T follicular helper cell (primary cell): ENCODE results near the gene CCDC59.
"Not testable (repeated sequence)": the region's sequence is repeated elsewhere in the genome, so short reads cannot be mapped to it uniquely, and the experiment has no call there.

ENCODE experiments used
- DNase-seq: peaks from one replicate; pipeline ENCODE4 v3.0.0-alpha.2; 2020; ENCODE audit warnings: low read depth
- total RNA-seq, 2 experiments: gene quantifications; one replicate each; lab custom pipeline; 2026; lab: John Stamatoyannopoulos, UW

The CCDC59 gene, protein sequence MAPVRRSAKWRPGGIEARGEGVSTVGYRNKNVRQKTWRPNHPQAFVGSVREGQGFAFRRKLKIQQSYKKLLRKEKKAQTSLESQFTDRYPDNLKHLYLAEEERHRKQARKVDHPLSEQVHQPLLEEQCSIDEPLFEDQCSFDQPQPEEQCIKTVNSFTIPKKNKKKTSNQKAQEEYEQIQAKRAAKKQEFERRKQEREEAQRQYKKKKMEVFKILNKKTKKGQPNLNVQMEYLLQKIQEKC
- total RNA-seq = 56.0 to 121 reads per million in 2 experiments

DNA sequence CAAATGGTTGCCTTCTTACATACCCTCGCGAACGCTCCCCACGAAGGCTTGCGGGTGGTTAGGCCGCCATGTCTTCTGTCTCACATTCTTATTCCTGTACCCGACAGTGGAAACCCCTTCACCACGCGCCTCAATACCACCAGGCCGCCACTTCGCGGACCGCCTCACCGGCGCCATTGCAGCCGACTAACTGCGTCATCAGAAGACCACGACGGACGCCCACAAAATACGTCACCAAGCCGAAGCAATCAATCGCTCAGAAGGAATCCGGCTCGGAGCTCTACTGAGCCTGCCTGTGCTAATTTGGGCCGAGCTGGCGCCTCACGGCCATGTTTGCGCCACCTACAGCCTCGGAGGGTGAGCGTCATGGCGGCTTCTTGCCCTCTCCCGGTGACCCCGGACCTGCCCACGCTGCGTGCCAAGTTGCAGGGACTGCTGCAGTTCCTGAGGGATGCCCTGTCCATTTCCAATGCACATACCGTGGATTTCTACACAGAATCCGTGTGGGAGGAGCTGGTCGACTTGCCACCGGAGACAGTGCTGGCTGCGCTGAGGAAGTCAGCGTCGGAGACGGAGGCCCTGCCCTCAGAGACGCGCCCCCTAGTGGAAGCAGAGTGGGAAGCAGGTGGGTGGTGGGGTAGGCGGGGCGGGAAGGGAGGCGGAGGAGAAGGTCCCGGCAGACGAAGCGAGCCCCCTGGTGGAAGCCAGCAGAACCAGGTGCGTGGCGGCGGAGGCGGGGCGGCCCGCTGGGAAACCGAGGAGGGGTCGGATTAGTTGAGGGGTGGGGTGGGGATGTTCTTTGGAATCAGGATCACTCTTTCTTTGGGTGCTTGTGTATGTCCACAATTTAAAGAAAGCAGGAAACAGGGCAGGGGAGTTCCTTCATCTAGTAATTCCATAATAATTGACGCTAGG is at the start of gene CCDC59, which contains the start of gene METTL25:
TSS of gene CCDC59 (minus strand) at position 188 of the 915 bp plus-strand sequence. CDS start at position 177, 11 bp downstream.
TSS of gene METTL25 (plus strand) at position 330 of the 915 bp plus-strand sequence. CDS start at position 367, 37 bp downstream.
- peak; percentile 97 for DNase-seq

DNA sequence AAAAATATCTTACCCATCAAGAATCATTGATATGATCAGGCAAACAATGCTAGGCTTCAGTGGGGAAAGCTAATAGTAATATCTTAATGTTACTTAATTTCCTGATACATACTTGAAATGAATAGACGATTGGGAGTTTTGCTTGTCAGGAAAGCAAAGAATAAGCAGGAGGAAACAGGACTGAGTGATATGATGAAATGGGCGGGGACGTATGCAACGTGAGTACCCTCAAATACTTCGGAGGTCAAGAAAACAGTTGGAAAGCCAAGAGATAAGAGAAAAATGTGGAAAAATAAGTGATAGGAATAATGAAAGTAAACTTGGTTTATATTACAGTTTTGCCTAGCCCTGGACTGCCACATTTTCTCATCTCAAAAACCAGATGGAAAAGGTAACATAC is 49.3 kb upstream of the CCDC59 start:
- DNase-seq = no peak

DNA sequence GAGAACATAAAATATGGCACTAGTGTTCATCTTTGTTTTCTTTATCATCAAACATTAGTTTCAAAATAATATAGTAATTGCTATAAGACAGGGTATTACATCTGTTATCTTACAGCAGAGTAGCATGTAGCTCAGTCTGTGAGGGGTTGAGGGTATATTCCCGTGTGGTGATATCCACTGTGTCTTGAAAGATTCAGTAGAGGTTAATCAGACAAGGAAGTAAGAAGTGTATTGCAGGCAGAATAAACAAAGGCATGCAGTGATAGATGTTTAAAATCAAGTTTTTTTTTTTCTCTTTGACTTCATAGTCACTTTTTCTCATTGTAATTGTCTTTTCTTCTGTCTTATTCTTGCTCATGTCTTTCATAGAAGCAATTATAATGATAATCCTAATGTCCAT is 48.5 kb upstream of the CCDC59 start:
- no peak for DNase-seq

DNA sequence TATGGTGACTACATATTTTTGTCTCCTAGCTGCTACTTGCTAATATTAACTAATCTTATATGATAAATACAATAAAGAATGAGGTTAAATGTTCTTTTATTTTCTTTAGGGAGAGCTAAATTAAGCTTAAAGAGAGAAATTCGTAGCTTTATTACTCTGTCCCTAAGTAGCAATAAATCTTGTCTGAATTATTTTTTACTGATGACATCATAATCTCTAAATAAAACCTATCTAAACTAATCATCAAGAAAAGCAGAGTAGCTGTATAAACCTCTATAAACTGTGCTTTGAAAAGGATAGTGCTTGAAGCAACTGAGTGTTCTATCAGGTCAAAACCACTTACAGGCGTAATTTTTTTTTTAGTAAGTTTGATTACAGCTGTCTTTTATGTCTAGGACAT is 42.6 kb upstream of the CCDC59 start:
- no peak for DNase-seq

DNA sequence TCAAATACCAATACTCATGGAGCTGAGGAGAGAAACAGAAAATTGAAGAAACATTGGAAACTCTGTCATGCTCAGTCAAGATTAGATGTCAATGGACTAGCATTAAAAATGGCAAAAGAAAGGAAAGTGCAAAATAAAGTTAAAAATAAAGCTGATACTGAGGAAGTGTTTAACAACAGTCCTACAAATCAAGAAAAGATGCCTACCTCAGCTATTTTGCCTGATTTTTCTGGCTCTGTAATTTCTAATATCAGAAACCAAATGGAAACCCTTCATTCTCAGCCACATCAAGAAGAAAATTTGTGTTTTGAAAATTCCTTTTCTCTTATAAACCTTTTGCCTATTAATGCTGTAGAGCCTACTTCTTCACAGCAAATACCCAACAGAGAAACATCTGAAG is 40.7 kb upstream of the CCDC59 start:
- no peak for DNase-seq

DNA sequence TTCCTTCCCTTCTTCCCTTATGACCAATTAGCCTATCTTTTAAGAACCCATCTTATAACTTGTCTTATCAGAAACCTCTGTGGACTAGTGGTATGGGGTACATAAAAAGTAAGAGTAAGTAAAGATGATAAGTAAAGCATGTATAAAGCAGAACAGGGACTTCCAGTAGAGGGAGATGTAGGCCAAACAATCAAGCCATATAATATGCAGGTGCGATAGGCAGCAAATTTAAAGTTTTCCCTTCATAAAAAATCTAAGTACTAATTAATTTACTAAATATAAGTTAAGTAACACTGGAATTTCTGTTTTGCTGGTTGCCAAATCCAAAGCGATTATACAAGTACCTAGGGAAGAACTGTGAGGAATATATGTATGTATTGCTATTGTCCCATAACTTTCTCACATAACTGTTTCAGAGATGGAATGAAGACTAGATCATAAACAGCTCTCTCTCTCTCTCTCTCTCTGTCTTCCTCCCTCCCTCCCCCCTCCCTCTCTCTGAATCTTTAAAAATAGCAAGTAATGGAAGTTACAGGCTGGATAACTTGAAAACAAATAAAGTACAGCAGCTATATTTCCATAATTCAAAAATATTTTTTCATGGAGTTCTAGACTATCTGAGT is 25.9 kb upstream of the CCDC59 start:
- no peak for DNase-seq

DNA sequence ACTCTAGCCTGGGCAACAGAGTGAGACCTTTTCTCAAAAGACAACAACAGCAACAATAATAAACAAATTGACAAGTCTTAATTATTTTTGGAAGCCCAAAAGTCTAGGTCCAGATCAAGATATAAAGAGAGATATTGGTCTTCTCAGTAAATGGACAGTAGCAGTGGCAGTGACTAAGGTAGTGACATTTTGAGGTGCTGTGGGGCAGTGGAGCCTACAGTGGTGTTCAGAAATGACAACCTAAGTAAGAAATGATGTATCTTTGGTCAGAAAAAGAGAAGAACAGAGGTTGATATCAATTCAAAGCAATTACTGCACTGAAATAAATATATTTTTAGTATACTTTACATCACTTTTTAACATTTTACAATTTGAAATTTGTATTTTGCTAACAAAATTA is 20.8 kb upstream of the CCDC59 start:
- DNase-seq = no peak

DNA sequence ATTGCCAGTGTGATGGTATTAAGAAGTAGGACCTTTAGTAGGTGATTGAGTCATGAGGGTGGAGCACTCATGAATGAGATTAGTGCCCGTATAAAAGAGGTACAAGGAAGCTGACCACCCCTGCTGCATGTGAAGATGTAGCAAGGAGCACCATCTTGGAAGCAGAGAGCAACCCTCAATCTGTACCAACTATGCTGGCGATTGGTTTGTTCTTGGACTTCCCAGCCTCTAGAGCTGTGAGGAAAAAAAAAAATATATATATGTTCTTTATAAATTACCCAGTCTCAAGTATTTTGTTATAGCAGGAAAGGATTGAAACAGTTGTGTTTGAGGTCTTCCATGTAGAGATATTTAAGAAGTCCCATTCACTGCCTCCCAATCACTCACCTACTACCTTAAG is 17.0 kb upstream of the CCDC59 start:
- no peak for DNase-seq

DNA sequence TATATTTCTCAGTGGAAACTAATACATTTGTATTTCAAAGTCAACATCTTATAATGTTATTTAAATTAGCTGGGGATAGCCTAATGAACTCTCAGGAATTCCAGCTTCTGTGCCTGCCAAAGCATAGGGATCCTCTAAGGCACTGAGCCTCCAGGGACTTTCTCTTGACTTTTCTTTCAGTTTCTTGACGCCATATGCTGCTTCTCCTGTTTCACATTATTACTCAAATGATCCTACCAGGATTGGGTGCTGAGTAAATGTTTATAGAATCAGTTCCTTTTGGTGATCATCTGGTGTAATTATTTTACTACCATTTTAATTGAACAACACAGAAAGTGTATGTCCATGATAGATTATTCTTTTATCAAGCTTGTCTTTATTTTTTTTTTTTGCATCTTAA is 8.0 kb upstream of the CCDC59 start:
- no peak for DNase-seq

DNA sequence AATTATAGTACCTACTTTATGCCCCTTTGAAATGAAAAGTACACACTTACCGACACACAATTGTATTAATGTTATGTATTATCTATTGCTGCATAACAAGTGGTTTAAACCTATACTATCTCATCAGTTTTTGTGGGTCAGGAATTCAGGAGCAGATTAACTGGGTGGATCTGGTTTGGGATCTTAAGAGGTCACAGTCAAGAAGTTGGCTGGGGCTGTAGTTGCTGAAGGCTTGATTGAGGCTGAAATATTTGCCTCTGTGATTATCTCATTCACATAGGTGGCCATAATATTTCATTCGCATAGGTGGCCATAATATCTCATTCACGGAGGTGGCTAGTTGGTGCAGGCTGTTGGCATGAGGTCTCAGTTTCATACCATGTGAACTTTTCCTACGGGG is 5.8 kb upstream of the CCDC59 start:
- DNase-seq = no peak

DNA sequence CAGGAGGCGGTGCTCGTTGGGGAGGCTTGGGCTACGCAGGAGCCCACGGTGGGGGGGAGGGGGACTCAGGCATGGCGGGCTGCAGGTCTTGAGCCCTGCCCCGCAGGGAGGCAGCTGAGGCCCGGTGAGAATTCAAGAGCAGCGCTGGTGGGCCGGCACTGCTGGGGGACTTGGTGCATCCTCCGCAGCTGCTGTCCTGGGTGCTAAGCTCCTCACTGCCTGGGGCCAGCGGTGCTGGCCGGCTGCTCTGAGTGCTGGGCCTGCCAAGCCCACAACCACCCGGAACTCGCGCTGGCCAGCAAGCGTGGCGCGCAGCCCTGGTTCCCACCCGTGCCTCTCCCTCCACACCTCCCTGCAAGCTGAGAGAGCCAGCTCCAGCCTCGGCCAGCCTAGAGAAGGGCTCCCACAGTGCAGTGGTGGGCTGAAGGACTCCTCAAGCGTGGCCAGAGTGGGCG is 3.3 kb upstream of the CCDC59 start:
- DNase-seq = no peak

DNA sequence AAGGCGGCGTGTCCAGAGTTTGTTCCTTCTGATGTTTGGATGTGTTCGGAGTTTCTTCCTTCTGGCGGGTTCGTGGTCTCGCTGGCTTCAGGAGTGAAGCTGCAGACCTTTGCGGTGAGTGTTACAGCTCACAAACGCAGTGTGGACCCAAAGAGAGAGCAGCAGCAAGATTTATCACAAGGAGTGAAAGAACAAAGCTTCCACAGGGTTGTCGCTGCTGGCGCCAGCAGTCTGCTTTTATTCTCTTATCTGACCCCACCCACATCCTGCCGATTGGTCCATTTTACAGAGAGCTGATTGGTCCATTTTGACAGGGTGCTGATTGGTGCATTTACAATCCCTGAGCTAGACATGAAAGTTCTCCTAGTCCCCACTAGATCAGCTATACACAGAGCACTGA is 2.6 kb upstream of the CCDC59 start:
- not testable (repeated sequence) for DNase-seq

DNA sequence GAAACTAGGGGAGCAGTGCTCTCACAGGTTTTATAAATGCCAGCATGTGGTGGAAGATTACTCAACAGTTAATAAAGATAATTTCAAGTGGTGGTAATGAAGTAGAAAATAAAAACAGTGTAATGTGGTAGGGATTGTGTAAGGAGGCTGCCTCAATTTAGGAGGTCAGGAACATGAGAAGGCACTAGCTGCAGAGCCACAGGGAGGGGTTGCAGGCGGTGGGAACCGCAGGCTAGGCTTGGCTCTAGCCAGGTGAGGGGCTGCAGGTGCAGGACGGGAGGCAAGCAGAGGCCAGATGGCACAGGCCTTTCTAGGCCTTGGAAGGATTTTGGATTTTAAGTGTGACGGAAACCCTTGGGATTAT is 910 bp upstream of the CCDC59 start:
- no peak for DNase-seq

DNA sequence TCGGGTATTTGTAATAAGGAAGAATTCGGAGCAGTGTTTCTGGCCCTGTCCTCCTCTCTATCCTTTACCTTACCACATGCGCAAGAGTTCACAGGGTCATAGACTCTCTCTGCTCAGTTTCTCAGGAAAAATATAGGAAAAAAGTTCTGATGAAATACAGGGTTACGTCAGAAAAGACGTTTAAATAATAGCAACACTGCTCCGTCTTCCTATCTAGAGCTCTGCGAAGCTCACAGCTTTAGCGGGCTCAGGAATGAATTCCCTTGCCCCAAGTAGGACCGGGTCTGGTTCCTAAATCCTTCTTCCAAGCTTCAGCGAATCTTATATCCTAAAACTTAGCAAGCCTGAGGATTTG is 365 bp downstream of the CCDC59 start:
- no peak for DNase-seq

DNA sequence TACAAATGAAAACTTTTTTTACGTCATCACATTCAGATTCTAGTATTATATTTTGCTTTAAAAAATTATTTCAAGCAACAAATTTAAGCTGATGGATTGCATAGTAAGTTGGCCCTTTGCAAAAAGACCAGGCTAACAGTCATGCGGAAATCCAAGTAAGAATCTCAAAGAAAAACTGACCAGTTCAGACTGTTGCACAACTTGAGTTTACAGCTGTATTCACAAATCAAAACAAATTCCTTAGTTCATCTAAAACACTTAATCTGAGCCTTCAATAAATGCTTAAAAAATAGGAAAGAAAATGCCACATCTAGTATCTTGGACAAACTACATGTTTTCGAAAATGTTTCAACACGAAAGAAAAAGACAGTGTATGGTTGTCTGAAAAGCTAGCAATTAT is 847 bp downstream of the CCDC59 start:
- DNase-seq = no peak

DNA sequence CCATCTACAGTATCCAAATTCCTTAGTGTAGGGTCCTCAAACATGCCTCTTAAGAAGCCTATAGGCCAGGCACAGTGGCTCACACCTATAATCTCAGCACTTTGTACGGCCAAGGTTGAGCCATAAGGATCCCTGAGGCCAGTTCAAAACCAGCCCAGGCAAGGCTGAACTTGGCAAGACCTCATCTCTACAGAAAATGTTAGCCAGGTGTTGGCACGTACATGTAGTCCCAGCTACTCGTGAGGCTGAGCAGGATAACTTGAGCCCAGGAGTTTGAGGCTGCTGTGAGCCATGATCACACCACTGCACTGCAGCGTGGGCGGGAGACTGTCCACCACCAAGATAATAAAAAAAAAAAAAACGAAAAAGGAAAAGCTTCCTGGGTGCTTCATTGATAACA is 6.8 kb downstream of the CCDC59 start:
- DNase-seq = no peak

DNA sequence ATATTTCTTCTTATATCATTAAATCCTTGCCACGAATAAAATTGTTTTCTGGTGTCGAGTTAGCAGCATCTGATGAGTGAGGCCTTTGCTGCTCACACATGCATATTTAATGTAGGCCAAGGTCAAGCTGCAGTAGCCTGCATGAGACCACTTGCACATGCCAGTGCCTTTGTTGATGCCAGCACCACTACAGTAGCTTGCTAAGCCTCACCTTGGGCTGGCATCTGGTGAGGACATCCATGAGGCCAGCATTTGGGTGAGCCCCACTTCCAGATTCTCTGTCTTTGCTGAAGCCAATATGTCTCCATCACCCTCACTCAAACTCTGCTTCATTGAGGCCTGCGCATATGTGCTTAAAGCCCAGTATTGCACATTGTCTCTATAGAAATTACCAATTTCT is 8.0 kb downstream of the CCDC59 start:
- no peak for DNase-seq

DNA sequence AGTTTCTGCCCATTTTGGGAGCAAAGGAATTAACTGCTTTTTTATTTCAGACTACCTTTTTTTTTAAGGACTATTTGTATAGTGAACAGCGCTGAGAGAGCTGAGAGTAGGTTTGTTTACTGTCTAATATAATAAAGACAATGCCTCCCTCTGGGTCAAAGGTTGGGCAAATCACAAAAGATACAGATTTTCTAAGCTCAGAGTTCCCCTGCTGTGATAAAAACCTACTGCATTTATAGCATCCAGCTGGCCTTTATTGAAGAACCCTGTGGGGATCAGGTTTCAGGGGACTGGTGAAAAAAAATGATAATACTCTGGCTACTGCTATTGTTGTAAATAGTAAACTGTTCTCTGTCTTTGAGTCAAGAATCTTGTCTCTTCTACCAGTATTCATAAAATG is 28.7 kb downstream of the CCDC59 start:
- DNase-seq = no peak

DNA sequence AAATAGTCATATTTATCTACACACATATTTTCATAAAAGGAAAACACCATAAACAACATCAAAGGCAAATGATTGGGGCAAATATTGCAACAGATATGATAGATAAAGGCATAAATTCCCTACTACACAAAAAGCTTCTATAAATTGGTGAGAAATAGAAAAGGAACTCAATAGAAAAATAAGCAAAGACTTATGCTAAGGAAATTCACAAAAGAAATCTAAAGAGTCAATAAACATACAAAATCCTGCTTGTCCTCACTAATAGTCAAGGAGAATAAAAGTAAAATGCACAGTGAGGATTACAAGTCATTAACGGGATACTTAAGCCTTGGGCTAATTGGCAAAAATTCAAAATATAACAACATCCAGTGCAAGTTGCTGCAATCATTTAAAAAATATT is 30.3 kb downstream of the CCDC59 start:
- no peak for DNase-seq

DNA sequence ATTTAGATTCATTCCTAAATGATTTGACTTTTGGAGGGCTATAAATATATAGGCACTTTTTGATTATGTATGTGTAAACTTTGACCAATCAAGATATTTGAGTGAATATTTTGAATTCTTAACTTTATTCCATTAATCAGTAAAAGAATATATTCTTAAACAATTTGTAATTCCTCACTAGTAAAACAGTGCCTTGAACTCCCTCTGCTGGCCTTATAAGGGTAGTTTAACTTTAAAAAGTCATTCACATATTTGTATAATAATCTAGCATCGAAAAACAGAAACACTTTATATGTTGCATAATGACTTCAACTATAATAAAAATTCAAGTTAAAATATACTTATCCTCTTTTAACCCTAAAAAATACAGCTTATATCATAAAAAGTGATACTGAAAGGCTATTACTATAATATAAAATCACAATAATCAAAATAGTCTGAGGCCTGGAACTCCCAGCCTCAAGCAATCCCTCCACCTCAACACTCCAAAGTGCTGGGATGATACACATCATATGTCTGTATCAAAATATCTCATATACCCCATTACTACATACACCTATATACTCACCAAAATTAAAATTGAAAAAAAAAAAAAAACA is 31.2 kb downstream of the CCDC59 start:
- no peak for DNase-seq

DNA sequence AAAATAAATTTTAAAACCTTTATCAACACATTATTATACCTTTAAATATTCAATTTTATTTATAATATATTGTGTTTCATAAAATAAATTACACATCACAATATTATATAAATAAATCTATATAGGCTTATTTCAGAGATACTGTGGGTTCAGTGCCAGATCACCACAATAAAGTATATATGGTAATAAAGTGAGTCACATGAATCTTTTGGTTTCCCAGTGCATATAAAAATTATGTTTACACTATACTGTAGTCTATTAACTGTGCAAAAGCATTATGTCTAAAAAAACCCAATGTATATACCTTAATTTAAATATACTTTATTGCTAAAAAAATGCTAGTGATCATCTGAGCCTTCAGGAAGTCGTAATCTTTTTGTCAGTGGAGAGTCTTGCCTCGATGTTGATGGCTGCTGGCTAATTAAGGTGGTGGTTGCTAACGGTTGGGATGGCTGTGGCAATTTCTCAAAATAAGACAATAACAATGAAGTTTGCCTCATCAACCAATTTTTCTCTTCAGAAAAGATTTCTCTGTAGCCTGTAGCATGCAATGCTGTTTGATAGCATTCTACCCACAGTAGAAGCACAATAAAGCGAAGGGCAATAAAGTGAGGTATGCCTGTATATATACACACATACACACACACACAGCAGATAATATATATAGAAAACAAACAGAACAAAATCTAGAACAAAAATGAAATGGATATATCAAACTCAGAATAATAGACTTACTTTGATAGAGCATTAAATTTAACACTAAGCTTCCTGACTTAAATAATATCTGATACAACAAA is 32.4 kb downstream of the CCDC59 start:
- no peak for DNase-seq

DNA sequence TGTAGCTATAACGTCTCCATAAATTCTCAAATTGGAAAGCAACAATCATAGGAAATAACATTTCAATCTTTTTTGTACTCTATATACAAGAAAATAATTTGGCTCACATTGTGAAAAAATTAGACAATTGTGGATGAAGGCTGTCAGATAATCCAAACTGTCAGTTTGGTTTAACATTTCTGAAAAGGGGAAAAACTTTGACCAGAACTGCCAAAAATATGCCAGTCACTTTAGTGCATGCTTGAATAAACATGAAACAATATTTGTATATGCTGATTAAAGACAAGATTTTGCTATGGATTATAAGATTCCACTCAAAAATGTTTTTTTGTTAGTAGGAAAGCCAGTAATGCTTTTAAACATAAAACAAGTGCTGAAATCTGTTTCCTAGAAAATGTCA is 38.9 kb downstream of the CCDC59 start:
- no peak for DNase-seq
